Measurements from ENCODE around the gene GMEB2.

DNA sequence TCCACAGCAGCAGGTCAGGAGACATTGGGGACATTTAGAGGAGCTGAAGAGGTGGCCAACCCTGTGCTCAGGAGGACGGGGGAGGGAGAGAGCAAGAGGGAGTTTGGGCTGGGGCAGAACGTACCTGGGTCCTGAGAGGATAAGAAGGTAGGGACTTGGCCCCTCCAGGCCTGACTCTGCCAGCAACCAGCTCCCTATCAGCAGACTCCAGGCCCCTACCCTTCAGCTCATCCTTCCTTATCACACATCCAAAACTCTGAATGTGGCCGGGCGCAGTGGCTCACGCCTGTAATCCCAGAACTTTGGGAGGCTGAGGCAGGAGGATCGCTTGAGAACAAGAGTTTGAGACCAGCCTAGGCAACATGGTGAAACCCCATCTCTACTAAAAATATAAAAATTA, 21.3 kb upstream of the GMEB2 start:
- TF ChIP-seq EZH2 (IDR thresholded peaks at IDR 0.05) = no peak
- TF ChIP-seq POLR2AphosphoS5 (IDR thresholded peaks at IDR 0.05; ENCODE audit: borderline replicate concordance, low read depth, low read length) = no peak
- TF ChIP-seq FOXP2 (optimal IDR thresholded peaks at IDR 0.05; ENCODE audit: control extremely low read depth, extremely low read length, insufficient read depth) = no peak

Data from SK-N-MC (cell line).